UCSD-AML1 (cell line): Measurements from ENCODE around the gene NOX3.
"Not testable (repeated sequence)": the region's sequence is repeated elsewhere in the genome, so short reads cannot be mapped to it uniquely, and the experiment has no call there.

Experiments
- DNase-seq: peaks from one replicate; lab custom pipeline; 2025; ENCODE audit not compliant: unreplicated experiment; lab: John Stamatoyannopoulos, UW

Gene NOX3

DNA sequence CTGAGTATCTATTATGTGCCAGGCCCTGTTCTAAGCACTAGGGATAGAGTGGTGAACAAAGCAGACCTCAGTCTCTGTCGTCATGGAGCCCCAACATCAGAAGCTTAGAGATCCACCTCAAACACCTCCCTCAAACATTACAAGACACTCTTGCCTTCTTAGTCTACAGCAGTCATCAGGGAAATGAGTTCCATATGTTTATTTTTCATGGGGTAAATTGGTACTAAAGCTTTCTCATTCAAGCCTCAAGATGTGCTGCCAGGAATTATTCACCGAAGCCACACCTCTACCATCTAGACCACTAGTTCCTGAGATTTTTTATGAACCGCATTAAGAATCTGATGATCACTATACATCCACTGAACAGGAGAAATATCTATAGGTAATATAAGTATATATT, 82.4 kb downstream of the NOX3 start:
- DNase-seq, result no peak

- DNase-seq, result no peak
Observed at GRCh38 chr6:155372256-155372655, 83.4 kb downstream of the NOX3 start.

DNA sequence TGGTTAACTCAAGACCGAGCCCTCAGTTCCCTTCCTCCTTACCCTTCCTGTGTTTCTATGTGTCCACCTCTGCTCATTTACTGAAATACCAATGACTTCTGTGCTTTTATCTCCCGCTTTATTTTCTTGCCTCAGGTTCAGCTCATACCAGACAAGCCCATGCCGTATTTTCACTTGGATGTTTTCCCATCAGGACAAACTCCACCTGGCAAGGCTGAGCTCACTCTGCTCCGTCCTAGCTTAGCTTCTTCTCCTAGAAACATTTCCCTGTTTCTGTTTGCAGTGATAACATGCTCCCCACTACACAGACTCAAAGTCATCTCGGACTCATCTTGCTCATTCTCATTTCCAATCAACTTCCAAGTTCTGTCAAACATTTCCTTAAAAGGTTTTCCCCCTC, 84.4 kb downstream of the NOX3 start:
- DNase-seq, result no peak

DNA sequence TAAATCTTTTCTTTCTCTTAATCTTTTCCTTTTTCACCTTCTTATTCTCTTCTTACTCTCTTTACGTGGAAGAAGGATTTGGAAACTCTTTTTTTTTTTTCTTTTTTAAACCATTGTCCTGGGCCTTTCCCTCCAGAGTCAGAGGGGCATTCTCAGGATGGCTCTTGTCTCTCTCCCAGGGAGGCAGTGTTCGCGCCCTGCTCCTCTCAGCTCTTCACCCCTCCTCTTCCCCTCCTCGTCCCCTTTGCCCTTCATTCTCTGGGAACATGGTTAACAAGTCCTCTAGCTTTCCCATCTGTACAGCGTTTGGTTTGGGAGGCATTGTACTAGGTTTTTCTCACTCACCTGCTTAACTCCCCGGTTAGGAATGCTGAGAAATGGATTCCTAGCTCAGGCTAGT, 89.3 kb downstream of the NOX3 start:
- DNase-seq, result no peak

DNA sequence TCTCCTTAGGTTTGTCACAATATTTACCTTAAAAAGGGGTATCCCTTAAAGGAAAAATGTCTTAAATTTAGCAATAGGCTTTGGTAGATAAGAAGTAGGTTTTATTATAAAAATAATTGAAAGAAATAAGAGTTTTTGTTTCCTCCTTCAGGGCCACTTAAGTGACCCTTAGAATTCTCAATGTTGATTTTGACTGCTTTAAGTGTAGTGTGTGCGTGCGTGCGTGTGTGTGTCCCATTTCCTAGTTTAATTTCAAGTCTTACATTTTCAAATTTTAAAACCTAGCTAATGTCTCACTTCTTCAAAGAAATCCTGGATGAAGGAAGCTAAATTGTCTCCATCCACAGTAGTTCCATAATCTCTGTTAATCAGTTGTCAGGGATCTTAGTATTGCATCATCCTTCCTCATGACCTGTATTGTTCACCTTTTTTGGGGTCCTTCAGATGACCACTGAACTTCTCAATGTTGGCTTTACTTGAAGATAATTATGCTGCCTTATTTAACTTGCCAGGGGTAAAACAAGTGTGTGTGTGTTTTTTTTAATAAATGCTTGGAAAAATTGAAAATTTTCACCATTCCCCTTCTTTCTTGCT, 90.7 kb downstream of the NOX3 start:
- no peak for DNase-seq

DNA sequence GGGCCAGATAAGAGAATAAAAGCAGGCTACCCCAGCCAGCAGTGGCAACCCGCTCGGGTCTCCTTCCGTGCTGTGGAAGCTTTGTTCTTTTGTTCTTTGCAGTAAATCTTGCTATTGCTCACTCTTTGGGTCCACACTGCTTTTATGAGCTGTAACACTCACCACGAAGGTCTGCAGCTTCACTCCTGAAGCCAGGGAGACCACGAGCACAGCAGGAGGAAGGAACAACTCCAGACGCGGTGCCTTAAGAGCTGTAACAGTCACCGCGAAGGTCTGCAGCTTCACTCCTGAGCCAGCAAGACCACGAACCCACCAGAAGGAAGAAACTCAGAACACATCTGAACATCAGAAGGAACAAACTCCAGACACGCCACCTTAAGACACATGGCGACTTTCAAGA, 91.6 kb downstream of the NOX3 start:
- not testable (repeated sequence) for DNase-seq

- DNase-seq, result not testable (repeated sequence)
Observed at GRCh38 chr6:155362968-155363632, 92.5 kb downstream of the NOX3 start.

GRCh38 chr6:155354167-155354566, 101.5 kb downstream of the NOX3 start:
- no peak for DNase-seq

DNA sequence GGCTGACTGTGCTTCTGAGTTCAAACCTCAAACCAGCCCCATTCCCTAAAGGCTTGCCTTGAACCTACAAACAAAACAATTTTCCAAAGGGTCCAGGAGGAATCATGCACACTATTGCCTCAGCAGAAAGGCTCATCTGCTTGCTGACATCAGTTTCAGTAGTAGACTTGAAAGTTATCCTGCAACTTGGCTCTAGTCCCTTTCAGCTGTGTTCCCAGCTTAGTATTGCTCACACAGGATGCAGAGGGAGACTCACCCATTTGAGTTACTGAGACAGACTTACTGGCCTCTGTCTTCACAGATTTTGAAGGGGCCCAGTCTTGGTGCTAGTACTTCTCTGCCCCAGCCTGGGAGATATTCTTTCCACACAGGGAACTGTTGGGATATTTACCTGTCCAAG, 102.8 kb downstream of the NOX3 start:
- no peak for DNase-seq

GRCh38 chr6:155352130-155352420, 103.6 kb downstream of the NOX3 start:
- no peak for DNase-seq

- DNase-seq, result no peak
Observed at GRCh38 chr6:155351273-155352129, 104.1 kb downstream of the NOX3 start.

DNA sequence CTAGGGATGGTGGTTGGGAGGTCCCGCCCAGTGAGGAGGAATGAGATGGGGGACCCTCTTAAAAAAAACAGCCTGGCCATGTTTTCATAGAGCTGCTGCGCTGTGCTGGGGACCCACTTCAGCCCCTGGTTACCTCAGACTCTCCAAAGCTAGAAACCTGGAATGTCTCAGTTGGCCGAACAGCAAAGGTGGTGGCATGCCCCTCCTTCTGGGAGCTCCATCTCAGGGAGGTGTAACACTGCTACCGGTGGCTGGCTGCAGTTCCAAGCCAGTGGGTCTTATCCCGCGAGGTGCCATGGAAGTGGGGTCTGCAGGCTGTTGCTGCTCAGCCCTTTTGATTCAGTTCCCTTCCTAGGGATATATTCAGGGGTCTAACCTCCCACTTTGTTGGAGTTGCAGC, 105.7 kb downstream of the NOX3 start:
- no peak for DNase-seq

DNA sequence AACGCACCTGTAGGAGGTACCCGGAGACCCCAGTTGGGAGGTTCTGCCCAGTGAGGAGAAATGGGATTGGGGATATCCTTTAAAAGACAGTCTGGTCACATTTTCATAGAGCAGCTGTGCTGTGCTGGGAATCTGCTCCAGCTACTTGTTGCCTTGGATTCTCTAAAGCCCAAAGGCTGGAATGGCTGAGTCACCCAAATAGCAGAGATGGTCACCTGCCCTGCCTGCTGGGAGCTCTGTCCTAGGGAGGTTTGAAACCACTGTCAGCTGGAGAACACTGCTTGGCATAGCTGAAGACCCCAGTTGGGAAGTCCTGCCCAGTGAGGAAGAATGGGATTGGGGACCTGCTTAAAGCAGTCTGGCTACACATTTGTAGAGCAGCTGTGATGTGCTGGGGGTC, 106.5 kb downstream of the NOX3 start:
- no peak for DNase-seq

- no peak for DNase-seq
Observed at GRCh38 chr6:155347800-155348199, 107.8 kb downstream of the NOX3 start.

GRCh38 chr6:155346957-155347356, 108.7 kb downstream of the NOX3 start:
- no peak for DNase-seq
